ENCODE measurements around the gene SHANK1. TPM values are rescaled to one million over a fixed set of nuclear protein-coding genes. Genes with fewer than 3 reads are reported as not detected.
"Not testable (repeated sequence)": the region's sequence is repeated elsewhere in the genome, so short reads cannot be mapped to it uniquely, and the experiment has no call there.

Gene SHANK1
- total RNA-seq, 2 experiments from 2014 or later: 0.03 to 13.1 TPM

- H3K79me2 ChIP-seq (ENCODE audit: insufficient read depth, low read depth, low read length); H4K20me1 ChIP-seq (ENCODE audit: insufficient read depth, low read length); H3K4me3 ChIP-seq (ENCODE audit: low read depth, low read length, poor library complexity, severe bottlenecking); H3K36me3 ChIP-seq (ENCODE audit: insufficient read depth, low read length); DNase-seq (ENCODE audit: low spot score); intact Hi-C loops (cut with micrococcal nuclease; ENCODE audit: unreplicated experiment); POLR2A ChIA-PET; BruUV-seq (replicated peaks); H2AFZ ChIP-seq (ENCODE audit: low read length); CTCF ChIA-PET (ENCODE audit: unreplicated experiment); H3K9me2 ChIP-seq (ENCODE audit: insufficient read depth, low read length); H3K4me1 ChIP-seq (ENCODE audit: insufficient read depth, low read length, poor library complexity, severe bottlenecking); H3K4me2 ChIP-seq (ENCODE audit: low read length); H3K9me3 ChIP-seq (ENCODE audit: low read length); H3K27ac ChIP-seq (ENCODE audit: low read depth, low read length, poor library complexity, severe bottlenecking): not testable (repeated sequence)
These were observed 38.0 kb upstream of the SHANK1 start for GRCh38 chr19:50757624-50758023.

GRCh38 chr19:50756244-50756643 lies 36.6 kb upstream of the SHANK1 start:
- H3K27ac ChIP-seq (ENCODE audit: low read depth, low read length, poor library complexity, severe bottlenecking); POLR2A ChIA-PET; H2AFZ ChIP-seq (ENCODE audit: low read length); H3K9me2 ChIP-seq (ENCODE audit: insufficient read depth, low read length); intact Hi-C loops (cut with micrococcal nuclease; ENCODE audit: unreplicated experiment); H3K36me3 ChIP-seq (ENCODE audit: insufficient read depth, low read length); H3K4me1 ChIP-seq (ENCODE audit: insufficient read depth, low read length, poor library complexity, severe bottlenecking); H3K4me2 ChIP-seq (ENCODE audit: low read length); H3K9me3 ChIP-seq (ENCODE audit: low read length); H4K20me1 ChIP-seq (ENCODE audit: insufficient read depth, low read length); CTCF ChIA-PET (ENCODE audit: unreplicated experiment); H3K79me2 ChIP-seq (ENCODE audit: insufficient read depth, low read depth, low read length); BruUV-seq (replicated peaks); DNase-seq (ENCODE audit: low spot score); H3K4me3 ChIP-seq (ENCODE audit: low read depth, low read length, poor library complexity, severe bottlenecking): not testable (repeated sequence)

- intact Hi-C loops (cut with micrococcal nuclease; ENCODE audit: unreplicated experiment): no loop called here
- Histone ChIP-seq H3K4me1 (ENCODE audit: insufficient read depth, low read length, poor library complexity, severe bottlenecking) (no peaks in the 10 kb centered on the region), H4K20me1 (ENCODE audit: insufficient read depth, low read length) (no peaks in the 10 kb centered on the region), H3K4me3 (ENCODE audit: low read depth, low read length, poor library complexity, severe bottlenecking) (no peak overlapping the region), H3K4me2 (ENCODE audit: low read length) (no peak overlapping the region), H3K36me3 (ENCODE audit: insufficient read depth, low read length) (no peaks in the 10 kb centered on the region), H3K9me3 (ENCODE audit: low read length) (no peaks in the 10 kb centered on the region), H3K9me2 (ENCODE audit: insufficient read depth, low read length) (no peaks in the 10 kb centered on the region), H2AFZ (ENCODE audit: low read length) (no peak overlapping the region), H3K79me2 (ENCODE audit: insufficient read depth, low read depth, low read length) (no peaks in the 10 kb centered on the region), H3K27ac (ENCODE audit: low read depth, low read length, poor library complexity, severe bottlenecking) (no peak overlapping the region)
- ChIA-PET CTCF (ENCODE audit: unreplicated experiment) (no interaction called here), POLR2A (no interaction called here)
- DNase-seq (ENCODE audit: low spot score): no peak
- TF ChIP-seq EZH2phosphoT487 (IDR thresholded peaks at IDR 0.05; ENCODE audit: borderline replicate concordance, low read depth, low read length) (no peak), CTCF (conservative IDR thresholded peaks at IDR 0.05; ENCODE audit: low read length) (no peak)
- BruUV-seq (replicated peaks): no TSS peak
These were observed 34.3 kb upstream of the SHANK1 start for GRCh38 chr19:50753879-50754278.

- Histone ChIP-seq H4K20me1 (ENCODE audit: insufficient read depth, low read length) (no peaks in the 10 kb centered on the region), H3K79me2 (ENCODE audit: insufficient read depth, low read depth, low read length) (no peaks in the 10 kb centered on the region), H3K9me3 (ENCODE audit: low read length) (no peaks in the 10 kb centered on the region), H3K4me1 (ENCODE audit: insufficient read depth, low read length, poor library complexity, severe bottlenecking) (no peaks in the 10 kb centered on the region), H2AFZ (ENCODE audit: low read length) (no peak overlapping the region), H3K4me2 (ENCODE audit: low read length) (no peak overlapping the region), H3K4me3 (ENCODE audit: low read depth, low read length, poor library complexity, severe bottlenecking) (no peak overlapping the region), H3K27ac (ENCODE audit: low read depth, low read length, poor library complexity, severe bottlenecking) (no peak overlapping the region), H3K9me2 (ENCODE audit: insufficient read depth, low read length) (no peaks in the 10 kb centered on the region), H3K36me3 (ENCODE audit: insufficient read depth, low read length) (no peaks in the 10 kb centered on the region)
- ChIA-PET CTCF (ENCODE audit: unreplicated experiment) (no interaction called here), POLR2A (interaction anchor here (1.4 kb wide), 1 partner anchor 10 kb away, joined by 3 read pairs; no protein-coding TSS in a partner anchor)
- intact Hi-C loops (cut with micrococcal nuclease; ENCODE audit: unreplicated experiment): no loop called here
- BruUV-seq (replicated peaks): no TSS peak
- no peak for TF ChIP-seq EZH2phosphoT487 (IDR thresholded peaks at IDR 0.05; ENCODE audit: borderline replicate concordance, low read depth, low read length)
- TF ChIP-seq CTCF (conservative IDR thresholded peaks at IDR 0.05; ENCODE audit: low read length): no peak
- peak; percentile 34 for DNase-seq (ENCODE audit: low spot score)
These were observed 30.4 kb upstream of the SHANK1 start for GRCh38 chr19:50750010-50750409.

Data from OCI-LY7 (cell line).